Loucy (cell line): ENCODE results near the gene UCK2.

ENCODE experiments used
- EZH2phosphoT487 ChIP-seq: fragments of 200-600 bp; IDR thresholded peaks from 2 replicates; pipeline ENCODE4 v1.6.1; 2018; ENCODE audit warnings: antibody characterized with exemption, mild to moderate bottlenecking, moderate library complexity, borderline replicate concordance
- TF ChIP-seq, protein P1 (sequence below): fragments of 200-600 bp; sonication (generic); conservative IDR thresholded peaks from 2 replicates; pipeline ENCODE4 v1.5.1; 2014; ENCODE audit warnings: mild to moderate bottlenecking, antibody characterized with exemption, low read length

- TF ChIP-seq, protein P1, sequence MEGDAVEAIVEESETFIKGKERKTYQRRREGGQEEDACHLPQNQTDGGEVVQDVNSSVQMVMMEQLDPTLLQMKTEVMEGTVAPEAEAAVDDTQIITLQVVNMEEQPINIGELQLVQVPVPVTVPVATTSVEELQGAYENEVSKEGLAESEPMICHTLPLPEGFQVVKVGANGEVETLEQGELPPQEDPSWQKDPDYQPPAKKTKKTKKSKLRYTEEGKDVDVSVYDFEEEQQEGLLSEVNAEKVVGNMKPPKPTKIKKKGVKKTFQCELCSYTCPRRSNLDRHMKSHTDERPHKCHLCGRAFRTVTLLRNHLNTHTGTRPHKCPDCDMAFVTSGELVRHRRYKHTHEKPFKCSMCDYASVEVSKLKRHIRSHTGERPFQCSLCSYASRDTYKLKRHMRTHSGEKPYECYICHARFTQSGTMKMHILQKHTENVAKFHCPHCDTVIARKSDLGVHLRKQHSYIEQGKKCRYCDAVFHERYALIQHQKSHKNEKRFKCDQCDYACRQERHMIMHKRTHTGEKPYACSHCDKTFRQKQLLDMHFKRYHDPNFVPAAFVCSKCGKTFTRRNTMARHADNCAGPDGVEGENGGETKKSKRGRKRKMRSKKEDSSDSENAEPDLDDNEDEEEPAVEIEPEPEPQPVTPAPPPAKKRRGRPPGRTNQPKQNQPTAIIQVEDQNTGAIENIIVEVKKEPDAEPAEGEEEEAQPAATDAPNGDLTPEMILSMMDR = no peak
- TF ChIP-seq EZH2phosphoT487 = no peak
Observed at GRCh38 chr1:165856606-165857005, 29.2 kb downstream of the UCK2 start.
